SK-N-SH (cell line): ENCODE measurements around the gene PPARD. TPM values are rescaled to one million over a fixed set of nuclear protein-coding genes. Genes with fewer than 3 reads are reported as not detected.

Experiments used
- CTCF ChIA-PET: fragments of 300-600, 350-600 bp; formaldehyde crosslinking; extraction: SDS; loops from one replicate; lab custom pipeline; 2021; lab: Yijun Ruan, JAX
- POLR2A ChIA-PET: fragments of 350-600 bp; sonication (Branson Sonifier 250); formaldehyde crosslinking; extraction: SDS; loops from one replicate; lab custom pipeline; 2020; ENCODE audit warnings: antibody characterized with exemption, inconsistent platforms; lab: Yijun Ruan, JAX
- DNase-seq: peaks from one replicate; pipeline ENCODE4 v3.0.0; 2012
- H2AFZ ChIP-seq: fragments of 200-600 bp; sonication (generic); 2 replicates; pipeline ENCODE4 v1.8.1; 2016; ENCODE audit warnings: antibody characterized with exemption, mild to moderate bottlenecking, low read depth
- H3F3A ChIP-seq: fragments of 200-600 bp; sonication (generic); replicated peaks from 2 replicates; pipeline ENCODE3; 2016; ENCODE audit warnings: antibody characterized with exemption, mild to moderate bottlenecking; ENCODE audit not compliant: insufficient read depth
- H3K27ac ChIP-seq, 2 experiments: fragments of 200-500 bp in 1 of 2; fragments of 200-600 bp in 1 of 2; sonication (Bioruptor generic) in 1 of 2; sonication (generic), shearing (Covaris generic) in 1 of 2; 2 replicates each; pipeline versions ENCODE4 v1.5.1 to v1.6.1; 2014 to 2016; ENCODE audit warnings: low read depth in 2 of 2, inconsistent platforms in 1 of 2, low read length in 1 of 2, mild to moderate bottlenecking in 1 of 2, mixed read lengths in 1 of 2
- H3K27me3 ChIP-seq: fragments of 200-600 bp; sonication (generic), shearing (Covaris generic); 2 replicates; pipeline ENCODE4 v1.6.1; 2016; ENCODE audit warnings: mixed run types; ENCODE audit not compliant: insufficient read depth
- H3K36me3 ChIP-seq, 2 experiments: fragments of 200-500 bp in 1 of 2; fragments of 200-600 bp in 1 of 2; sonication (Bioruptor generic) in 1 of 2; sonication (generic) in 1 of 2; replicated peaks in 1 of 2; 2 replicates each; pipeline versions ENCODE3 to v1.5.1; 2014 to 2016; ENCODE audit warnings: low read length in 1 of 2, mild to moderate bottlenecking in 1 of 2; ENCODE audit not compliant: insufficient read depth in 2 of 2, control insufficient read depth in 1 of 2
- H3K4me1 ChIP-seq, 2 experiments: fragments of 200-500 bp in 1 of 2; fragments of 200-600 bp in 1 of 2; sonication (Bioruptor generic) in 1 of 2; sonication (generic), shearing (Covaris generic) in 1 of 2; 2 replicates each; pipeline versions ENCODE4 v1.5.1 to v1.6.1; 2014 to 2016; ENCODE audit warnings: low read depth in 1 of 2, low read length in 1 of 2, mixed run types in 1 of 2; ENCODE audit not compliant: insufficient read depth in 2 of 2, control insufficient read depth in 1 of 2
- H3K4me2 ChIP-seq: fragments of 200-600 bp; sonication (generic), shearing (Covaris generic); 2 replicates; pipeline ENCODE4 v1.6.1; 2017; ENCODE audit warnings: mixed run types
- H3K4me3 ChIP-seq, 2 experiments: fragments of 200-500 bp in 1 of 2; fragments of 200-600 bp in 1 of 2; sonication (Bioruptor generic) in 1 of 2; sonication (generic), shearing (Covaris generic) in 1 of 2; 2 replicates each; pipeline versions ENCODE4 v1.5.1 to v1.8.1; 2014 to 2016; ENCODE audit warnings: low read depth in 2 of 2, inconsistent platforms in 1 of 2, low read length in 1 of 2, mild to moderate bottlenecking in 1 of 2, mixed read lengths in 1 of 2, moderate library complexity in 1 of 2
- H3K79me2 ChIP-seq: fragments of 200-600 bp; sonication (generic); 2 replicates; pipeline ENCODE4 v1.8.1; 2017; ENCODE audit warnings: mild to moderate bottlenecking; ENCODE audit not compliant: insufficient read depth
- H3K9ac ChIP-seq: fragments of 200-600 bp; sonication (generic); 2 replicates; pipeline ENCODE4 v1.6.1; 2017; ENCODE audit warnings: mixed run types
- H3K9me2 ChIP-seq: fragments of 200-600 bp; sonication (generic); 2 replicates; pipeline ENCODE4 v1.6.1; 2017; ENCODE audit warnings: mixed run types
- H3K9me3 ChIP-seq: fragments of 200-600 bp; sonication (generic); 2 replicates; pipeline ENCODE4 v1.6.1; 2017; ENCODE audit warnings: mixed run types, mild to moderate bottlenecking, moderate library complexity
- H4K20me1 ChIP-seq: fragments of 200-600 bp; sonication (generic); 2 replicates; pipeline ENCODE4 v1.6.1; 2017; ENCODE audit warnings: mild to moderate bottlenecking, mixed run types; ENCODE audit not compliant: insufficient read depth
- CHD2 ChIP-seq: fragments of 150-350 bp; IDR thresholded peaks from 2 replicates; pipeline ENCODE4 v1.6.1; 2018; ENCODE audit warnings: low read length; ENCODE audit not compliant: partially characterized antibody
- EP300 ChIP-seq, 2 experiments: IDR thresholded peaks; 2 replicates each; pipeline versions ENCODE4 v1.4.0 to v1.6.1; 2012; ENCODE audit warnings: borderline replicate concordance in 1 of 2, low read depth in 1 of 2, low read length in 1 of 2
- EZH2phosphoT487 ChIP-seq: fragments of 200-600 bp; sonication (generic); IDR thresholded peaks from 2 replicates; pipeline ENCODE4 v1.6.1; 2017; ENCODE audit warnings: low read depth, mixed run types, mild to moderate bottlenecking, antibody characterized with exemption, moderate library complexity, borderline replicate concordance
- FOXJ3 ChIP-seq: sonication (generic); formaldehyde crosslinking; IDR thresholded peaks from 2 replicates; pipeline ENCODE4 v1.5.1; 2020; ENCODE audit warnings: mild to moderate bottlenecking, missing genetic modification reagents
- FOXM1 ChIP-seq: IDR thresholded peaks from 2 replicates; pipeline ENCODE4 v1.4.0; 2012; ENCODE audit warnings: low read depth, mild to moderate bottlenecking
- MXI1 ChIP-seq: IDR thresholded peaks from 2 replicates; pipeline ENCODE4 v1.6.1; 2012; ENCODE audit warnings: mild to moderate bottlenecking, low read depth, low read length, improper control_type of control experiment
- POLR2AphosphoS5 ChIP-seq: IDR thresholded peaks from 2 replicates; pipeline ENCODE4 v1.6.1; 2012; ENCODE audit warnings: low read depth, low read length
- RFX5 ChIP-seq: IDR thresholded peaks from 2 replicates; pipeline ENCODE4 v1.6.1; 2012; ENCODE audit warnings: mild to moderate bottlenecking, improper control_type of control experiment, low read length
- RXRA ChIP-seq: IDR thresholded peaks from 2 replicates; pipeline ENCODE4 v1.4.0; 2012; ENCODE audit warnings: low read depth, mild to moderate bottlenecking, borderline replicate concordance
- SIN3A ChIP-seq: IDR thresholded peaks from 2 replicates; pipeline ENCODE4 v1.6.1; 2012; ENCODE audit warnings: low read depth, mild to moderate bottlenecking, low read length, moderate library complexity, borderline replicate concordance
- SMC3 ChIP-seq: IDR thresholded peaks from 2 replicates; pipeline ENCODE4 v1.6.1; 2012; ENCODE audit warnings: low read depth, low read length, improper control_type of control experiment
- TAF1 ChIP-seq: IDR thresholded peaks from 2 replicates; pipeline ENCODE4 v1.6.1; 2012; ENCODE audit warnings: low read depth, mild to moderate bottlenecking, low read length, moderate library complexity, borderline replicate concordance
- TEAD4 ChIP-seq: IDR thresholded peaks from 2 replicates; pipeline ENCODE4 v1.4.0; 2012; ENCODE audit warnings: mild to moderate bottlenecking, borderline replicate concordance; ENCODE audit not compliant: insufficient read depth
- YY1 ChIP-seq: IDR thresholded peaks from 2 replicates; pipeline ENCODE4 v1.4.0; 2012; ENCODE audit warnings: low read depth, mild to moderate bottlenecking
- WGBS: methylation state at CpG from one replicate; pipeline ENCODE4 v1.1.6; 2017; ENCODE audit warnings: low lambda C conversion rate; 5-methylcytosine and 5-hydroxymethylcytosine counted together
- polyA plus RNA-seq, 3 experiments: library from polyadenylated mRNA; depleted of rRNA; stranded (reverse); fragments of >200 nt; gene quantifications; 2 replicates each; pipeline ENCODE4 v1.2.3, GENCODE V29; 2012
- TF ChIP-seq, protein P1 (sequence below): IDR thresholded peaks from 2 replicates; pipeline ENCODE4 v1.4.0; 2012; ENCODE audit warnings: low read depth
- TF ChIP-seq, protein P2 (sequence below): IDR thresholded peaks from 2 replicates; pipeline ENCODE4; 2012
- TF ChIP-seq, protein P3 (sequence below): IDR thresholded peaks from 2 replicates; pipeline ENCODE4 v1.4.0; 2012; ENCODE audit warnings: low read depth, borderline replicate concordance
- TF ChIP-seq, protein P4 (sequence below): fragments of 150-350 bp; IDR thresholded peaks from 2 replicates; pipeline ENCODE4 v1.6.1; 2017; ENCODE audit warnings: antibody characterized with exemption, low read length, low read depth, borderline replicate concordance
- TF ChIP-seq, protein P5 (sequence below): fragments of 150-350 bp; IDR thresholded peaks from 2 replicates; pipeline ENCODE4 v1.6.1; 2016; ENCODE audit warnings: mild to moderate bottlenecking, low read depth, low read length

PPARD gene
- polyA plus RNA-seq, 1 of the 3 experiments (the other 2 are of a cell fraction) = 13.3 TPM

DNA sequence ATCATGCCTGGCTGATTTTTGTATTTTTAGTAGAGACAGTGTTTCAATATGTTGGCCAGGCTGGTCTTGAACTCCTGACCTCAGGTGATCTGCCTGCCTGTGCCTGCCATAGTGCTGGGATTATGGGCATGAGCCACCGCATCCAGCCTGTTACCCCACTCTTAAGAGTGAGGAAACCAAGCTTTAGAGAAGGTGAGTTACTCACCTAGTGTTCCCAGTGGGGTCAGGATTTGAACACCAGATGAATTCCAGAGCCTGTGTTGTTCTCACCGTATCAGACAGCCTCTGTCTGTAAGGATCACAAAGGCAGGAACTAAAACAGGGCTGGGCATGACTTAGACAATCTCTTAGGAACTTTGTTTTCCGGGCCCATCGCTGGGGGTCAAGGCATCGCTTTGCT lies 100.3 kb downstream of the PPARD start:
- H3K79me2 ChIP-seq = no peaks in the 10 kb centered on the region
- DNase-seq = no peak
- H3K4me2 ChIP-seq = no peak overlapping the region
- H3K9me3 ChIP-seq = no peaks in the 10 kb centered on the region
- WGBS = 93% methylated on average over 3 of the region's 5 CpGs
- TF ChIP-seq, protein P1, sequence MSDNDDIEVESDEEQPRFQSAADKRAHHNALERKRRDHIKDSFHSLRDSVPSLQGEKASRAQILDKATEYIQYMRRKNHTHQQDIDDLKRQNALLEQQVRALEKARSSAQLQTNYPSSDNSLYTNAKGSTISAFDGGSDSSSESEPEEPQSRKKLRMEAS = no peak
- TF ChIP-seq FOXJ3 (CRISPR knock-in tag) (no peak), EP300 (IDR thresholded peaks at IDR 0.05; ENCODE audit: borderline replicate concordance in 1 of 2, low read depth in 1 of 2, low read length in 1 of 2) (no peak)
- POLR2A ChIA-PET = no interaction called here
- no peak overlapping the region for H3K9ac ChIP-seq
- no peak overlapping the region for H2AFZ ChIP-seq
- H3K27me3 ChIP-seq = no peaks in the 10 kb centered on the region
- CTCF ChIA-PET = interaction anchor here (2.1 kb wide), 1 partner anchor 101 kb away, joined by 18 read pairs; the partner anchor contains the start of gene PPARD
- H3K27ac ChIP-seq = no peak overlapping the region
- H3K9me2 ChIP-seq = no peaks in the 10 kb centered on the region
- no peaks in the 10 kb centered on the region for H3K36me3 ChIP-seq
- H3K4me1 ChIP-seq = no peaks in the 10 kb centered on the region
- H4K20me1 ChIP-seq = no peaks in the 10 kb centered on the region
- H3K4me3 ChIP-seq = no peak overlapping the region
- H3F3A ChIP-seq = no peaks in the 10 kb centered on the region

DNA sequence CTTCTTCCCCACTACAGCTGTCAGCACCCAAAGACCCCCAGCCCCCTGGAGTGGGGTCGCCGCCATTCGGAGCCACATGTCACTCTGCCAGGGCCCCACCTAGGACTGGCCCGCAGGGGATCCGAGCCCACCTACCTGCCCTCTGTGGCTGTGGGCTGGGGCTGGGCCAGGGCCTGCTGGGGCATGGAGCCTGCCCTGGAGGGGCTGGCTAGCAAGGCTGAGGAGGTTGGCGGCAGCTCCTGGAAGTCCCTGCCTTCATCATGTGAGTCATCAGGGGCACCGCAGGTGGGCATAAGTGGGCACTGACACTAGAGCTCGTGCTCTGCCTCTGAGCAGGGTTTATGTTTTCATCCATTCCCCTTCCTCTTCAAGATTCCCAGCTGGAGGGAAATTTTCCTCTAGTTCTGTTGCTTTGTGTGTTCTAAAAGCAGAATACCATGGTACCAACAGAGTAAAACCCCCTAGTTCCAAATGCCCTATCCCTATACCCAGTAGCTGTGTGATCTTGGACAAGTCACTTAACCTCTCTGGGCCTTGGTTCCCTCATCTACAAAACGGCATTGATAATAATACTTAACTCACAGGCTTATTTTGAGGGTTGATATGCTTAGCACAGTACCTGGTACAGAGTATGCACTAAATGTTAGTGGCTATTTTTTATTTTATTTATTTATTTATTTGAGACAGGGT lies 101.1 kb downstream of the PPARD start:
- POLR2A ChIA-PET = no interaction called here

More for the DNA sequence above, 101.1 kb downstream of the PPARD start:
- no peaks in the 10 kb centered on the region for H3F3A ChIP-seq
- H3K36me3 ChIP-seq = no peaks in the 10 kb centered on the region
- CTCF ChIA-PET = interaction anchor here (0.6 to 2.1 kb wide), 3 partner anchors 24 to 148 kb away, joined by 3 to 18 read pairs (median 5); partner anchors contain the start of gene PPARD
- no peaks in the 10 kb centered on the region for H3K79me2 ChIP-seq
- no peak overlapping the region for H3K4me3 ChIP-seq
- DNase-seq = no peak
- TF ChIP-seq, protein P2, sequence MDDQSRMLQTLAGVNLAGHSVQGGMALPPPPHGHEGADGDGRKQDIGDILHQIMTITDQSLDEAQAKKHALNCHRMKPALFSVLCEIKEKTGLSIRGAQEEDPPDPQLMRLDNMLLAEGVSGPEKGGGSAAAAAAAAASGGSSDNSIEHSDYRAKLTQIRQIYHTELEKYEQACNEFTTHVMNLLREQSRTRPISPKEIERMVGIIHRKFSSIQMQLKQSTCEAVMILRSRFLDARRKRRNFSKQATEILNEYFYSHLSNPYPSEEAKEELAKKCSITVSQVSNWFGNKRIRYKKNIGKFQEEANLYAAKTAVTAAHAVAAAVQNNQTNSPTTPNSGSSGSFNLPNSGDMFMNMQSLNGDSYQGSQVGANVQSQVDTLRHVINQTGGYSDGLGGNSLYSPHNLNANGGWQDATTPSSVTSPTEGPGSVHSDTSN = no peak
- TF ChIP-seq TAF1 (no peak), MXI1 (no peak), EP300 (IDR thresholded peaks at IDR 0.05; ENCODE audit: borderline replicate concordance in 1 of 2, low read depth in 1 of 2, low read length in 1 of 2) (no peak), FOXM1 (no peak), FOXJ3 (CRISPR knock-in tag) (no peak), RFX5 (no peak), YY1 (no peak), SIN3A (no peak), SMC3 (no peak), TEAD4 (no peak), EZH2phosphoT487 (no peak), POLR2AphosphoS5 (no peak), RXRA (no peak), CHD2 (no peak)
- TF ChIP-seq, protein P3, sequence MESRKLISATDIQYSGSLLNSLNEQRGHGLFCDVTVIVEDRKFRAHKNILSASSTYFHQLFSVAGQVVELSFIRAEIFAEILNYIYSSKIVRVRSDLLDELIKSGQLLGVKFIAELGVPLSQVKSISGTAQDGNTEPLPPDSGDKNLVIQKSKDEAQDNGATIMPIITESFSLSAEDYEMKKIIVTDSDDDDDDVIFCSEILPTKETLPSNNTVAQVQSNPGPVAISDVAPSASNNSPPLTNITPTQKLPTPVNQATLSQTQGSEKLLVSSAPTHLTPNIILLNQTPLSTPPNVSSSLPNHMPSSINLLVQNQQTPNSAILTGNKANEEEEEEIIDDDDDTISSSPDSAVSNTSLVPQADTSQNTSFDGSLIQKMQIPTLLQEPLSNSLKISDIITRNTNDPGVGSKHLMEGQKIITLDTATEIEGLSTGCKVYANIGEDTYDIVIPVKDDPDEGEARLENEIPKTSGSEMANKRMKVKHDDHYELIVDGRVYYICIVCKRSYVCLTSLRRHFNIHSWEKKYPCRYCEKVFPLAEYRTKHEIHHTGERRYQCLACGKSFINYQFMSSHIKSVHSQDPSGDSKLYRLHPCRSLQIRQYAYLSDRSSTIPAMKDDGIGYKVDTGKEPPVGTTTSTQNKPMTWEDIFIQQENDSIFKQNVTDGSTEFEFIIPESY = no peak
- TF ChIP-seq, protein P4, sequence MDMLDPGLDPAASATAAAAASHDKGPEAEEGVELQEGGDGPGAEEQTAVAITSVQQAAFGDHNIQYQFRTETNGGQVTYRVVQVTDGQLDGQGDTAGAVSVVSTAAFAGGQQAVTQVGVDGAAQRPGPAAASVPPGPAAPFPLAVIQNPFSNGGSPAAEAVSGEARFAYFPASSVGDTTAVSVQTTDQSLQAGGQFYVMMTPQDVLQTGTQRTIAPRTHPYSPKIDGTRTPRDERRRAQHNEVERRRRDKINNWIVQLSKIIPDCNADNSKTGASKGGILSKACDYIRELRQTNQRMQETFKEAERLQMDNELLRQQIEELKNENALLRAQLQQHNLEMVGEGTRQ = no peak
- TF ChIP-seq, protein P5, sequence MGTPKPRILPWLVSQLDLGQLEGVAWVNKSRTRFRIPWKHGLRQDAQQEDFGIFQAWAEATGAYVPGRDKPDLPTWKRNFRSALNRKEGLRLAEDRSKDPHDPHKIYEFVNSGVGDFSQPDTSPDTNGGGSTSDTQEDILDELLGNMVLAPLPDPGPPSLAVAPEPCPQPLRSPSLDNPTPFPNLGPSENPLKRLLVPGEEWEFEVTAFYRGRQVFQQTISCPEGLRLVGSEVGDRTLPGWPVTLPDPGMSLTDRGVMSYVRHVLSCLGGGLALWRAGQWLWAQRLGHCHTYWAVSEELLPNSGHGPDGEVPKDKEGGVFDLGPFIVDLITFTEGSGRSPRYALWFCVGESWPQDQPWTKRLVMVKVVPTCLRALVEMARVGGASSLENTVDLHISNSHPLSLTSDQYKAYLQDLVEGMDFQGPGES = no peak
- no peaks in the 10 kb centered on the region for H3K9me3 ChIP-seq
- no peak overlapping the region for H2AFZ ChIP-seq
- no peaks in the 10 kb centered on the region for H4K20me1 ChIP-seq
- H3K4me2 ChIP-seq = no peak overlapping the region
- WGBS = 83% methylated on average over 4 of the region's 9 CpGs
- H3K9me2 ChIP-seq = no peaks in the 10 kb centered on the region
- no peaks in the 10 kb centered on the region for H3K4me1 ChIP-seq
- H3K9ac ChIP-seq = no peak overlapping the region
- H3K27ac ChIP-seq = no peak overlapping the region
- H3K27me3 ChIP-seq = no peaks in the 10 kb centered on the region
